Measurements from ENCODE around the gene LCE1E. TPM values are rescaled to one million over a fixed set of nuclear protein-coding genes. Genes with fewer than 3 reads are reported as not detected.

Gene LCE1E
- total RNA-seq, 3 donors from 2014 or later: not detected

GRCh38 chr1:152768847-152769533 is 17.1 kb upstream of the LCE1E start:
- ATAC-seq (no peak), DNase-seq (no peak)
- H3K4me3 ChIP-seq: no peak overlapping the region
- no peak for TF ChIP-seq CTCF (IDR thresholded peaks at IDR 0.05)
- intact Hi-C loops (cut with DNase I, micrococcal nuclease): no loop called here
- no peaks in the 10 kb centered on the region for H3K9me3 ChIP-seq
- H3K4me1 ChIP-seq (ENCODE audit: low read depth): no peaks in the 10 kb centered on the region
- H3K36me3 ChIP-seq (ENCODE audit: low read depth): no peaks in the 10 kb centered on the region

GRCh38 chr1:152770411-152770810 is 15.6 kb upstream of the LCE1E start:
- no peaks in the 10 kb centered on the region for H3K4me1 ChIP-seq (ENCODE audit: low read depth)
- no peak overlapping the region for H3K4me3 ChIP-seq
- no peak for ATAC-seq
- no peaks in the 10 kb centered on the region for H3K36me3 ChIP-seq (ENCODE audit: low read depth)
- no peaks in the 10 kb centered on the region for H3K9me3 ChIP-seq
- intact Hi-C loops (cut with DNase I, micrococcal nuclease): no loop called here
- TF ChIP-seq CTCF (IDR thresholded peaks at IDR 0.05): no peak
- DNase-seq: no peak

- ATAC-seq: no peak
- H3K9me3 ChIP-seq: no peaks in the 10 kb centered on the region
These were observed 11.2 kb upstream of the LCE1E start, which contains the start of gene LCE1F for GRCh38 chr1:152774875-152775274. LCE1F (plus strand) TSS chr1:152775140; CDS start chr1:152776372, 1,232 bp downstream.

GRCh38 chr1:152776361-152776760 is 9.7 kb upstream of the LCE1E start:
- DNase-seq (no peak), ATAC-seq (no peak)
- TF ChIP-seq CTCF (IDR thresholded peaks at IDR 0.05): no peak
- H3K4me3 ChIP-seq: no peak overlapping the region
- intact Hi-C loops (cut with DNase I, micrococcal nuclease): no loop called here
- H3K9me3 ChIP-seq: no peaks in the 10 kb centered on the region
- no peaks in the 10 kb centered on the region for H3K36me3 ChIP-seq (ENCODE audit: low read depth)
- no peaks in the 10 kb centered on the region for H3K4me1 ChIP-seq (ENCODE audit: low read depth)

More at GRCh38 chr1:152774875-152775274, 11.2 kb upstream of the LCE1E start, which contains the start of gene LCE1F:
- no peaks in the 10 kb centered on the region for H3K36me3 ChIP-seq (ENCODE audit: low read depth)
- no peak for DNase-seq
- no peak for TF ChIP-seq CTCF (IDR thresholded peaks at IDR 0.05)
- H3K4me1 ChIP-seq (ENCODE audit: low read depth): no peaks in the 10 kb centered on the region
- no peak within 1 kb of the TSS for H3K4me3 ChIP-seq
- intact Hi-C loops (cut with DNase I, micrococcal nuclease): no loop called here

GRCh38 chr1:152777510-152778137 is 8.4 kb upstream of the LCE1E start:
- H3K9me3 ChIP-seq: no peaks in the 10 kb centered on the region
- TF ChIP-seq CTCF (IDR thresholded peaks at IDR 0.05): no peak
- no peaks in the 10 kb centered on the region for H3K36me3 ChIP-seq (ENCODE audit: low read depth)
- peak in 1 of 3 donors; percentile 6 for DNase-seq
- intact Hi-C loops (cut with DNase I, micrococcal nuclease): no loop called here
- no peak overlapping the region for H3K4me3 ChIP-seq
- ATAC-seq: no peak
- H3K4me1 ChIP-seq (ENCODE audit: low read depth): no peaks in the 10 kb centered on the region

Measured in mucosa of descending colon (tissue), 3 donors.